Esophagus muscularis mucosa (tissue), 4 donors: Measurements from ENCODE around the gene MACROH2A1.

Source experiments
- EP300 ChIP-seq: sonication (generic); formaldehyde crosslinking; IDR thresholded peaks from one replicate; pipeline ENCODE4 v1.6.1; 2017; ENCODE audit warnings: antibody characterized with exemption
- POLR2A ChIP-seq: fragments of 450-650 bp; IDR thresholded peaks from one replicate; pipeline ENCODE4 v1.6.1; 2017; ENCODE audit warnings: antibody characterized with exemption, moderate library complexity, mild to moderate bottlenecking, low read depth
- TF ChIP-seq, protein P1 (sequence below), 3 experiments: fragments of 200-600 bp in 2 of 3; fragments of 450-650 bp in 1 of 3; sonication (generic) in 2 of 3; IDR thresholded peaks; one replicate each; pipeline ENCODE4 v1.5.1; 2017 to 2019; ENCODE audit warnings: antibody characterized with exemption in 3 of 3, mild to moderate bottlenecking in 2 of 3, moderate library complexity in 1 of 3

DNA sequence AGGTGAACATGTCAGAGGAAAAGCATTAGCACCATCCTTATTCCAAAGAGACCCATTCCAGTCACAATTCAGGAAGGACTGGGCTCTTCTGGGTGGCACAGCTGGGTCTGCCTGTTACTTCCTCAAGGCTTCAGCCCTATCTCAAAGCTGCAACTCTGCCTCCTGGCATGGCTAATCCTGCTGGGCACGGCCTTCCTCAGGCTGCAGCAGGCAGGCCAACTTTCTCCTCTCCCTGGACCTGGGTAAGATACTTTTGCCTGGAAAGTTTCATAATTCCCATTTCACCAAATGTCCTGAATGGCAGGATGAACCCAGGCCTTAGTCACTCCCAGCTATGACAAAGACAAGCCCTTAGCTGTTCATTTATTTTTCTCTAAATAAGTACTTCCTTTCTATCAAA lies 50.1 kb downstream of the MACROH2A1 start:
- TF ChIP-seq, protein P1, sequence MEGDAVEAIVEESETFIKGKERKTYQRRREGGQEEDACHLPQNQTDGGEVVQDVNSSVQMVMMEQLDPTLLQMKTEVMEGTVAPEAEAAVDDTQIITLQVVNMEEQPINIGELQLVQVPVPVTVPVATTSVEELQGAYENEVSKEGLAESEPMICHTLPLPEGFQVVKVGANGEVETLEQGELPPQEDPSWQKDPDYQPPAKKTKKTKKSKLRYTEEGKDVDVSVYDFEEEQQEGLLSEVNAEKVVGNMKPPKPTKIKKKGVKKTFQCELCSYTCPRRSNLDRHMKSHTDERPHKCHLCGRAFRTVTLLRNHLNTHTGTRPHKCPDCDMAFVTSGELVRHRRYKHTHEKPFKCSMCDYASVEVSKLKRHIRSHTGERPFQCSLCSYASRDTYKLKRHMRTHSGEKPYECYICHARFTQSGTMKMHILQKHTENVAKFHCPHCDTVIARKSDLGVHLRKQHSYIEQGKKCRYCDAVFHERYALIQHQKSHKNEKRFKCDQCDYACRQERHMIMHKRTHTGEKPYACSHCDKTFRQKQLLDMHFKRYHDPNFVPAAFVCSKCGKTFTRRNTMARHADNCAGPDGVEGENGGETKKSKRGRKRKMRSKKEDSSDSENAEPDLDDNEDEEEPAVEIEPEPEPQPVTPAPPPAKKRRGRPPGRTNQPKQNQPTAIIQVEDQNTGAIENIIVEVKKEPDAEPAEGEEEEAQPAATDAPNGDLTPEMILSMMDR (IDR thresholded peaks at IDR 0.05): no peak
- TF ChIP-seq EP300 (no peak), POLR2A (no peak)
